Prostate gland (tissue), 2 donors: ENCODE results near the gene GLG1. TPM values are rescaled to one million over a fixed set of nuclear protein-coding genes. Genes with fewer than 3 reads are reported as not detected.
A peak's percentile ranks its signal among the peaks of the same experiment; 100 is the strongest.
"Not testable (repeated sequence)": the region's sequence is repeated elsewhere in the genome, so short reads cannot be mapped to it uniquely, and the experiment has no call there.

Experiments
- DNase-seq: peaks from one replicate; pipeline ENCODE4 v3.0.0-alpha.2; 2019; ENCODE audit warnings: low spot score
- H3K27ac ChIP-seq, 2 donors: fragments of 200-600 bp; sonication (generic); 2 replicates each; pipeline ENCODE4 v1.5.1; 2017 to 2019
- H3K27me3 ChIP-seq: fragments of 200-600 bp; sonication (generic); replicated peaks from 2 replicates; pipeline ENCODE4 v1.5.1; 2019; ENCODE audit not compliant: insufficient read depth
- H3K36me3 ChIP-seq, 2 donors: fragments of 200-600 bp; sonication (generic); 1 replicate in 1 of 2; 2 replicates in 1 of 2; pipeline versions ENCODE4 v1.5.1 to v1.8.1; 2017 to 2019
- H3K4me1 ChIP-seq: fragments of 200-600 bp; sonication (generic); replicated peaks from 2 replicates; pipeline ENCODE4 v1.5.1; 2019
- H3K4me3 ChIP-seq, 2 donors: fragments of 200-600 bp; sonication (generic); 2 replicates each; pipeline ENCODE4 v1.5.1; 2017 to 2019
- H3K9me3 ChIP-seq: fragments of 200-600 bp; sonication (generic); 2 replicates; pipeline ENCODE4 v1.5.1; 2017
- CTCF ChIP-seq, 4 experiments: fragments of 200-600 bp in 2 of 4; fragments of 450-650 bp in 2 of 4; sonication (generic) in 2 of 4; IDR thresholded peaks; 1 replicate in 3 of 4; 2 replicates in 1 of 4; pipeline ENCODE4 v1.5.1; 2016 to 2019; ENCODE audit warnings: antibody characterized with exemption in 4 of 4, mild to moderate bottlenecking in 2 of 4, moderate library complexity in 2 of 4
- POLR2A ChIP-seq: fragments of 450-650 bp; IDR thresholded peaks from one replicate; pipeline ENCODE4 v1.6.1; 2016; ENCODE audit warnings: antibody characterized with exemption, mild to moderate bottlenecking
- POLR2AphosphoS5 ChIP-seq: sonication (generic); formaldehyde crosslinking; IDR thresholded peaks from one replicate; pipeline ENCODE4 v1.6.1; 2017; ENCODE audit warnings: antibody characterized with exemption
- WGBS: methylation state at CpG from one replicate; pipeline ENCODE4 v1.1.5; 2018; 5-methylcytosine and 5-hydroxymethylcytosine counted together
- intact Hi-C: fragments of 100-400 bp; cut with DNase I; formaldehyde crosslinking; loops from one replicate; pipeline ENCODE4 v1.14.2; 2022
- total RNA-seq, 2 donors: library from RNA; depleted of rRNA; stranded (reverse); fragments of >200 nt; gene quantifications; one replicate each; pipeline ENCODE4 v1.1.0, GENCODE V29; 2016

GLG1 gene
- total RNA-seq, 2 donors from 2014 or later: 135 to 189 TPM

GRCh38 chr16:74448990-74449389 is 157.9 kb downstream of the GLG1 start:
- intact Hi-C loops: no loop called here
- Histone ChIP-seq H3K27me3 (no peaks in the 10 kb centered on the region), H3K4me3 (no peak overlapping the region), H3K27ac (peak overlapping the region; percentile 33 to 51), H3K36me3 (peaks cover 0 to 9% of the 10 kb centered on the region in 2 donors), H3K4me1 (no peaks in the 10 kb centered on the region), H3K9me3 (no peaks in the 10 kb centered on the region)
- peak; percentile 48 for TF ChIP-seq POLR2AphosphoS5
- TF ChIP-seq POLR2A: no peak
- no peak for DNase-seq
- 73% methylated on average over 8 of the region's 8 CpGs for WGBS

- Histone ChIP-seq H3K4me1 (no peaks in the 10 kb centered on the region), H3K27me3 (no peaks in the 10 kb centered on the region), H3K4me3 (no peak overlapping the region), H3K36me3 (peaks cover 0 to 9% of the 10 kb centered on the region in 2 donors), H3K9me3 (no peaks in the 10 kb centered on the region), H3K27ac (peak overlapping the region in 1 of 2 donors; percentile 51)
- intact Hi-C loops: no loop called here
- DNase-seq: no peak
- WGBS: 28% methylated on average over 5 of the region's 5 CpGs
- TF ChIP-seq POLR2AphosphoS5 (no peak), CTCF (IDR thresholded peaks at IDR 0.05) (no peak), POLR2A (no peak)
Measured at GRCh38 chr16:74447578-74447977, 159.3 kb downstream of the GLG1 start.

GRCh38 chr16:74446866-74447265 is 160.0 kb downstream of the GLG1 start:
- Histone ChIP-seq H3K4me3 (no peak overlapping the region), H3K36me3 (peaks cover 0 to 7% of the 10 kb centered on the region in 2 donors), H3K27ac (no peak overlapping the region), H3K4me1 (no peaks in the 10 kb centered on the region), H3K9me3 (no peaks in the 10 kb centered on the region), H3K27me3 (no peaks in the 10 kb centered on the region)
- intact Hi-C loops: no loop called here
- 92% methylated on average over 8 of the region's 8 CpGs for WGBS
- TF ChIP-seq CTCF (IDR thresholded peaks at IDR 0.05) (no peak), POLR2A (no peak), POLR2AphosphoS5 (no peak)
- no peak for DNase-seq

GRCh38 chr16:74443624-74444346 is 163.1 kb downstream of the GLG1 start:
- H3K36me3 ChIP-seq, H3K9me3 ChIP-seq, H3K27me3 ChIP-seq, H3K27ac ChIP-seq, DNase-seq, H3K4me1 ChIP-seq, H3K4me3 ChIP-seq, intact Hi-C loops: not testable (repeated sequence)
- WGBS: 94% methylated on average over 13 of the region's 13 CpGs

- WGBS: 82% methylated on average over 7 of the region's 7 CpGs
- no peak for DNase-seq
- Histone ChIP-seq H3K27ac (no peak overlapping the region), H3K4me1 (no peaks in the 10 kb centered on the region), H3K36me3 (no peaks in the 10 kb centered on the region), H3K9me3 (no peaks in the 10 kb centered on the region), H3K27me3 (no peaks in the 10 kb centered on the region), H3K4me3 (no peak overlapping the region)
- intact Hi-C loops: no loop called here
- TF ChIP-seq CTCF (IDR thresholded peaks at IDR 0.05) (no peak), POLR2AphosphoS5 (no peak), POLR2A (no peak)
Measured at GRCh38 chr16:74439685-74440084, 167.2 kb downstream of the GLG1 start.

- no peak for TF ChIP-seq POLR2AphosphoS5
- TF ChIP-seq POLR2A: no peak
- no peak for TF ChIP-seq CTCF (IDR thresholded peaks at IDR 0.05)
- Histone ChIP-seq H3K27ac (no peak overlapping the region), H3K4me3 (no peak overlapping the region), H3K27me3 (no peaks in the 10 kb centered on the region), H3K36me3 (no peaks in the 10 kb centered on the region), H3K9me3 (no peaks in the 10 kb centered on the region), H3K4me1 (no peaks in the 10 kb centered on the region)
- intact Hi-C loops: no loop called here
- 51% methylated on average over 7 of the region's 7 CpGs for WGBS
- no peak for DNase-seq
Measured at GRCh38 chr16:74438492-74438979, 168.4 kb downstream of the GLG1 start.
